HepG2 (cell line): ENCODE data around the gene CASP3. TPM values are rescaled to one million over a fixed set of nuclear protein-coding genes. Genes with fewer than 3 reads are reported as not detected.

Source experiments
- ATAC-seq: fragments of 200-7000 bp; cut with Tn5 transposase; 3 replicates; pipeline ENCODE4 v1.9.1; 2020; ENCODE audit warnings: mild to moderate bottlenecking, moderate library complexity
- BruUV-seq: library from RNA; stranded (reverse); fragments of 400-500 nt; replicated peaks from 2 replicates; lab custom pipeline; 2021; lab: Mats Ljungman, UMichigan
- CTCF ChIA-PET: fragments of 300-600 bp; formaldehyde crosslinking; extraction: SDS; loops from one replicate; lab custom pipeline; 2021; ENCODE audit warnings: low total read pairs, inconsistent platforms, low intra/inter-chr PET ratio; lab: Yijun Ruan, JAX
- POLR2A ChIA-PET: fragments of 350-600 bp; sonication (Branson Sonifier 250); formaldehyde crosslinking; loops from one replicate; lab custom pipeline; 2020; ENCODE audit warnings: antibody characterized with exemption, inconsistent platforms; lab: Yijun Ruan, JAX
- DNase-seq: peaks from one replicate; pipeline ENCODE4 v3.0.0-alpha.2; 2015; ENCODE audit warnings: low spot score
- FAIRE-seq: peaks from 3 replicates; lab custom pipeline; 2011; peaks lifted over from hg19 to GRCh38; lab: Jason Lieb, UNC
- H2AFZ ChIP-seq: one replicate; pipeline ENCODE4 v1.6.1; 2011; ENCODE audit warnings: low read length, inconsistent platforms
- H3K27ac ChIP-seq: fragments of 300-600 bp; 3 replicates; pipeline ENCODE4 v1.8.0; 2011; ENCODE audit warnings: mixed run types, mild to moderate bottlenecking, mixed read lengths, low read length, inconsistent platforms; ENCODE audit not compliant: insufficient read depth; ENCODE audit errors: extremely low read length
- H3K27me3 ChIP-seq, 2 experiments: fragments of 200-600 bp in 1 of 2; 2 replicates in 1 of 2; 3 replicates in 1 of 2; pipeline versions ENCODE4 v1.6.0 to v1.8.0; 2011; ENCODE audit warnings: low read length in 2 of 2, mild to moderate bottlenecking in 2 of 2, moderate library complexity in 2 of 2, inconsistent platforms in 1 of 2; ENCODE audit not compliant: insufficient read depth in 2 of 2, control insufficient read depth in 1 of 2
- H3K36me3 ChIP-seq, 2 experiments: fragments of 200-600 bp in 1 of 2; replicated peaks in 1 of 2; 2 replicates in 1 of 2; 3 replicates in 1 of 2; pipeline versions ENCODE4 v1.5.1 to v1.8.0; 2011; ENCODE audit warnings: low read length in 2 of 2, inconsistent platforms in 1 of 2; ENCODE audit not compliant: insufficient read depth in 2 of 2, control insufficient read depth in 1 of 2
- H3K4me1 ChIP-seq: 2 replicates; pipeline ENCODE4 v1.5.1; 2012; ENCODE audit warnings: low read length, inconsistent platforms; ENCODE audit not compliant: insufficient read depth
- H3K4me2 ChIP-seq: 2 replicates; pipeline ENCODE4 v1.6.0; 2011; ENCODE audit warnings: low read depth, low read length, inconsistent platforms
- H3K4me3 ChIP-seq, 3 experiments: fragments of 200-600 bp in 1 of 3; sonication (generic), shearing (Covaris generic) in 1 of 3; replicated peaks in 1 of 3; 2 replicates each; pipeline ENCODE4 v1.5.1; 2011 to 2016; ENCODE audit warnings: low read length in 3 of 3, inconsistent platforms in 2 of 3, low read depth in 2 of 3, mild to moderate bottlenecking in 2 of 3, control low read depth in 1 of 3, mixed read lengths in 1 of 3; ENCODE audit not compliant: insufficient read depth in 1 of 3
- H3K79me2 ChIP-seq: one replicate; pipeline ENCODE4 v1.6.1; 2011; ENCODE audit warnings: low read length, inconsistent platforms; ENCODE audit not compliant: insufficient read depth
- H3K9ac ChIP-seq: 2 replicates; pipeline ENCODE4 v1.6.0; 2011; ENCODE audit warnings: mild to moderate bottlenecking, low read depth, low read length, inconsistent platforms; ENCODE audit not compliant: insufficient read depth
- H3K9me3 ChIP-seq: 2 replicates; pipeline ENCODE4 v1.5.1; 2012; ENCODE audit warnings: mild to moderate bottlenecking, low read length
- H4K20me1 ChIP-seq: 2 replicates; pipeline ENCODE4 v1.6.0; 2011; ENCODE audit warnings: inconsistent platforms, mild to moderate bottlenecking, low read length, moderate library complexity; ENCODE audit not compliant: insufficient read depth
- HIVEP1 ChIP-seq: sonication (generic); formaldehyde crosslinking; IDR thresholded peaks from 2 replicates; pipeline ENCODE4 v1.4.0; 2020; ENCODE audit warnings: mild to moderate bottlenecking, missing genetic modification reagents
- ISL2 ChIP-seq: sonication (generic); formaldehyde crosslinking; IDR thresholded peaks from 2 replicates; pipeline ENCODE4 v1.5.0; 2020; ENCODE audit warnings: missing genetic modification reagents
- MEIS2 ChIP-seq: sonication (generic); formaldehyde crosslinking; IDR thresholded peaks from 2 replicates; pipeline ENCODE4 v1.9.0; 2021; ENCODE audit warnings: mild to moderate bottlenecking, missing genetic modification reagents
- NR0B2 ChIP-seq: sonication (generic); formaldehyde crosslinking; IDR thresholded peaks from 2 replicates; pipeline ENCODE4 v1.4.0; 2020; ENCODE audit warnings: mild to moderate bottlenecking, missing genetic modification reagents
- SKI ChIP-seq: fragments of 450-650 bp; IDR thresholded peaks from one replicate; pipeline ENCODE4 v1.6.1; 2018; ENCODE audit warnings: mild to moderate bottlenecking; ENCODE audit not compliant: partially characterized antibody
- SRY ChIP-seq: sonication (generic); formaldehyde crosslinking; IDR thresholded peaks from 2 replicates; pipeline ENCODE4 v1.8.0; 2022; ENCODE audit warnings: mild to moderate bottlenecking, missing genetic modification reagents
- TBL1XR1 ChIP-seq: fragments of 150-350 bp; IDR thresholded peaks from 2 replicates; pipeline ENCODE4 v1.6.1; 2014; ENCODE audit warnings: borderline replicate concordance, low read length; ENCODE audit not compliant: partially characterized antibody
- ZBTB40 ChIP-seq, 2 experiments: fragments of 450-650 bp in 1 of 2; sonication (generic) in 1 of 2; formaldehyde crosslinking in 1 of 2; IDR thresholded peaks; 2 replicates each; pipeline versions ENCODE4 v1.6.1 to v1.8.0; 2016 to 2022; ENCODE audit warnings: antibody characterized with exemption in 1 of 2, mild to moderate bottlenecking in 1 of 2, missing genetic modification reagents in 1 of 2
- ZNF263 ChIP-seq: sonication (generic); formaldehyde crosslinking; IDR thresholded peaks from 2 replicates; pipeline ENCODE4 v1.4.0; 2020; ENCODE audit warnings: missing genetic modification reagents
- ZNF704 ChIP-seq: sonication (generic); formaldehyde crosslinking; IDR thresholded peaks from 2 replicates; pipeline ENCODE4 v1.8.1; 2023; ENCODE audit warnings: mild to moderate bottlenecking, inconsistent platforms, moderate library complexity, missing genetic modification reagents, borderline replicate concordance
- ZNF816 ChIP-seq: sonication (generic); formaldehyde crosslinking; IDR thresholded peaks from 2 replicates; pipeline ENCODE4 v1.8.0; 2022; ENCODE audit warnings: missing genetic modification reagents, mild to moderate bottlenecking, borderline replicate concordance
- ZSCAN30 ChIP-seq: sonication (generic); formaldehyde crosslinking; IDR thresholded peaks from 2 replicates; pipeline ENCODE4 v1.5.0; 2020; ENCODE audit warnings: mild to moderate bottlenecking, missing genetic modification reagents
- WGBS: methylation state at CpG from one replicate; pipeline ENCODE4 v1.1.6; 2017; ENCODE audit warnings: low lambda C conversion rate; 5-methylcytosine and 5-hydroxymethylcytosine counted together
- in situ Hi-C: cut with HindIII; loops from 2 replicates; pipeline ENCODE4 v1.10.0; 2017; ENCODE audit warnings: low pct_unique_long_range_greater_than_20kb; ENCODE audit not compliant: extremely low pct_ligation_motif_present
- intact Hi-C: fragments of 100-400 bp; cut with micrococcal nuclease; formaldehyde crosslinking; loops from one replicate; pipeline ENCODE4 v1.10.0; 2022; ENCODE audit not compliant: unreplicated experiment
- polyA plus RNA-seq, 8 experiments: library from polyadenylated mRNA; depleted of rRNA in 3 of 8; stranded (reverse) in 7 of 8; unstranded in 1 of 8; fragments of >200 nt; fragmentation: Illumina TruSeq in 4 of 8; extraction: Trizol in 4 of 8; gene quantifications; 2 replicates each; pipeline versions ENCODE4 v1.2.1 to v1.2.3, GENCODE V29; 2011 to 2016; ENCODE audit warnings: low read depth in 4 of 8, missing spikeins in 1 of 8, mixed read lengths in 1 of 8; ENCODE audit not compliant: insufficient read depth in 1 of 8
- total RNA-seq, 5 experiments: library from RNA; depleted of rRNA; stranded (reverse); fragments of >200 nt; fragmentation: Illumina TruSeq; extraction: Trizol; gene quantifications; 2 replicates each; pipeline ENCODE4 v1.2.3, GENCODE V29; 2016; ENCODE audit warnings: low read depth in 1 of 5

CASP3 gene
- total and polyA plus RNA-seq, 2 of the 13 experiments (the other 11 are each of a cell fraction or from before 2014, with no cell fraction given): 26.0 to 77.8 TPM

- TF ChIP-seq HIVEP1: no peak
- no peak for TF ChIP-seq ISL2 (CRISPR knock-in tag)
- TF ChIP-seq MEIS2 (CRISPR knock-in tag): no peak
- no peak for TF ChIP-seq ZNF263
- no peak for TF ChIP-seq NR0B2 (CRISPR knock-in tag)
- TF ChIP-seq ZNF704 (CRISPR knock-in tag): no peak
- TF ChIP-seq SRY (CRISPR knock-in tag): no peak
- TF ChIP-seq, all 625 proteins: peak for 0
Observed at GRCh38 chr4:184587221-184587620, 62.0 kb downstream of the CASP3 start (continued).

- in situ Hi-C loops: no loop called here
- Histone ChIP-seq H3K4me3 (no peak overlapping the region), H4K20me1 (no peaks in the 10 kb centered on the region), H3K36me3 (no peaks in the 10 kb centered on the region), H3K27me3 (no peaks in the 10 kb centered on the region), H3K27ac (no peak overlapping the region), H3K9ac (no peak overlapping the region), H3K4me2 (no peak overlapping the region), H2AFZ (no peak overlapping the region), H3K79me2 (no peaks in the 10 kb centered on the region), H3K4me1 (no peaks in the 10 kb centered on the region), H3K9me3 (peaks cover 6% of the 10 kb centered on the region; the same call in 1 of the 2 replicates)
- DNase-seq (no peak), FAIRE-seq (no peak), ATAC-seq (no peak)
- POLR2A ChIA-PET: no interaction called here
- WGBS: 88% methylated on average over 6 of the region's 9 CpGs
- CTCF ChIA-PET: no interaction called here
- no TSS peak for BruUV-seq
- intact Hi-C loops: no loop called here
- TF ChIP-seq SKI (no peak), ZSCAN30 (CRISPR knock-in tag) (no peak), TBL1XR1 (no peak), ZNF816 (CRISPR knock-in tag) (no peak), ZBTB40 (IDR thresholded peaks at IDR 0.05) (no peak), ZBTB40 (CRISPR knock-in tag; IDR thresholded peaks at IDR 0.05) (no peak)
Observed at GRCh38 chr4:184583738-184584502, 65.3 kb downstream of the CASP3 start.
